Stimulated activated CD4-positive, alpha-beta T cell treated with anti-CD3 and anti-CD28 coated beads, TNF-alpha, amount 100 ng/mL, for 4 hours (primary cell): ENCODE results near the gene TNC.

Experiments used
- DNase-seq, 3 experiments: peaks; one replicate each; pipeline ENCODE4 v3.0.0-alpha.2; 2020; ENCODE audit warnings: low read depth in 3 of 3

Gene TNC

GRCh38 chr9:115117999-115118878 is at the start of gene TNC:
TSS of gene TNC (minus strand) at chr9:115118157. CDS start at chr9:115091018, 27,139 bp downstream.
- DNase-seq: no peak

- no peak for DNase-seq
Measured at GRCh38 chr9:115167175-115167574, 49.2 kb upstream of the TNC start.

- no peak for DNase-seq
Measured at GRCh38 chr9:115165233-115165632, 47.3 kb upstream of the TNC start.

GRCh38 chr9:115164511-115164974 is 46.6 kb upstream of the TNC start:
- no peak for DNase-seq

- DNase-seq: no peak
Measured at GRCh38 chr9:115162946-115163345, 45.0 kb upstream of the TNC start.

GRCh38 chr9:115161446-115161845 is 43.5 kb upstream of the TNC start:
- no peak for DNase-seq

- no peak for DNase-seq
Measured at GRCh38 chr9:115158661-115159481, 40.9 kb upstream of the TNC start.

GRCh38 chr9:115157245-115157674 is 39.3 kb upstream of the TNC start:
- no peak for DNase-seq

GRCh38 chr9:115155037-115155436 is 37.1 kb upstream of the TNC start:
- no peak for DNase-seq

GRCh38 chr9:115154617-115155016 is 36.7 kb upstream of the TNC start:
- no peak for DNase-seq

- no peak for DNase-seq
Measured at GRCh38 chr9:115152281-115152820, 34.4 kb upstream of the TNC start.

GRCh38 chr9:115148721-115149120 is 30.8 kb upstream of the TNC start:
- DNase-seq: no peak

- DNase-seq: no peak
Measured at GRCh38 chr9:115146581-115147021, 28.6 kb upstream of the TNC start.

GRCh38 chr9:115144706-115145105 is 26.7 kb upstream of the TNC start:
- no peak for DNase-seq

GRCh38 chr9:115143689-115144088 is 25.7 kb upstream of the TNC start:
- no peak for DNase-seq

GRCh38 chr9:115142517-115143270 is 24.7 kb upstream of the TNC start:
- no peak for DNase-seq

- DNase-seq: no peak
Measured at GRCh38 chr9:115142090-115142489, 24.1 kb upstream of the TNC start.

- no peak for DNase-seq
Measured at GRCh38 chr9:115141612-115142011, 23.7 kb upstream of the TNC start.

- no peak for DNase-seq
Measured at GRCh38 chr9:115138151-115138550, 20.2 kb upstream of the TNC start.

- DNase-seq: no peak
Measured at GRCh38 chr9:115137526-115137925, 19.6 kb upstream of the TNC start.
